Testis (tissue), 2 donors: ENCODE data around the gene SSX7.
"Not testable (repeated sequence)": the region's sequence is repeated elsewhere in the genome, so short reads cannot be mapped to it uniquely, and the experiment has no call there.

ENCODE experiments used
- POLR2A ChIP-seq: fragments of 450-650 bp; IDR thresholded peaks from one replicate; pipeline ENCODE4 v1.6.1; 2017; ENCODE audit warnings: antibody characterized with exemption, mild to moderate bottlenecking, moderate library complexity
- TF ChIP-seq, protein P1 (sequence below), 3 experiments: fragments of 450-650 bp in 2 of 3; fragments of 200-600 bp in 1 of 3; sonication (generic) in 1 of 3; IDR thresholded peaks; one replicate each; pipeline ENCODE4 v1.5.1; 2016 to 2019; ENCODE audit warnings: antibody characterized with exemption in 3 of 3, mild to moderate bottlenecking in 2 of 3, moderate library complexity in 1 of 3

DNA sequence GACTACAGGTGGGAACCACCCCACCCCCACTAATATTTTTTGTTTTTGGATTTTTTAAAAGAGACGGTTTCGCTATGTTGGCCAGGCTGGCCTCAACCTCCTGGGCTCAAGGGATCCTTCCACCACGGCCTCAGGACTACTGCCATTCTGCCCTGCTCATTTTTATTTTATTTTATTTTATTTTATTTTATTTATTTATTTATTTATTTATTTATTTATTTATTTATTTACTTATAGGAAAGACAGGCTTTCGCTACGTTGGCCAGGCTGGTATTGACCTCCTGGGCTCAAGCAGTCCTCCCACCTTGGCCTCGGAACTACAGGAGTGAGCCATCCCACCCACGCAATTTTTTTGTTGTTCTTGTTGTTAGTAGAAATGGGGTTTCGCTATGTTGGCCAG is 775 bp upstream of the SSX7 start:
- TF ChIP-seq, protein P1, sequence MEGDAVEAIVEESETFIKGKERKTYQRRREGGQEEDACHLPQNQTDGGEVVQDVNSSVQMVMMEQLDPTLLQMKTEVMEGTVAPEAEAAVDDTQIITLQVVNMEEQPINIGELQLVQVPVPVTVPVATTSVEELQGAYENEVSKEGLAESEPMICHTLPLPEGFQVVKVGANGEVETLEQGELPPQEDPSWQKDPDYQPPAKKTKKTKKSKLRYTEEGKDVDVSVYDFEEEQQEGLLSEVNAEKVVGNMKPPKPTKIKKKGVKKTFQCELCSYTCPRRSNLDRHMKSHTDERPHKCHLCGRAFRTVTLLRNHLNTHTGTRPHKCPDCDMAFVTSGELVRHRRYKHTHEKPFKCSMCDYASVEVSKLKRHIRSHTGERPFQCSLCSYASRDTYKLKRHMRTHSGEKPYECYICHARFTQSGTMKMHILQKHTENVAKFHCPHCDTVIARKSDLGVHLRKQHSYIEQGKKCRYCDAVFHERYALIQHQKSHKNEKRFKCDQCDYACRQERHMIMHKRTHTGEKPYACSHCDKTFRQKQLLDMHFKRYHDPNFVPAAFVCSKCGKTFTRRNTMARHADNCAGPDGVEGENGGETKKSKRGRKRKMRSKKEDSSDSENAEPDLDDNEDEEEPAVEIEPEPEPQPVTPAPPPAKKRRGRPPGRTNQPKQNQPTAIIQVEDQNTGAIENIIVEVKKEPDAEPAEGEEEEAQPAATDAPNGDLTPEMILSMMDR (IDR thresholded peaks at IDR 0.05) = not testable (repeated sequence)
- not testable (repeated sequence) for TF ChIP-seq POLR2A
